GM21786 (cell line): ENCODE results near the gene PADI6.
"Not testable (repeated sequence)": the region's sequence is repeated elsewhere in the genome, so short reads cannot be mapped to it uniquely, and the experiment has no call there.

Experiments
- ATAC-seq: cut with Tn5 transposase; IDR thresholded peaks from one replicate; pipeline ENCODE4 v1.9.1; 2021; ENCODE audit not compliant: unreplicated experiment

Gene PADI6

GRCh38 chr1:17404034-17404684 is 32.2 kb downstream of the PADI6 start:
- no peak for ATAC-seq

DNA sequence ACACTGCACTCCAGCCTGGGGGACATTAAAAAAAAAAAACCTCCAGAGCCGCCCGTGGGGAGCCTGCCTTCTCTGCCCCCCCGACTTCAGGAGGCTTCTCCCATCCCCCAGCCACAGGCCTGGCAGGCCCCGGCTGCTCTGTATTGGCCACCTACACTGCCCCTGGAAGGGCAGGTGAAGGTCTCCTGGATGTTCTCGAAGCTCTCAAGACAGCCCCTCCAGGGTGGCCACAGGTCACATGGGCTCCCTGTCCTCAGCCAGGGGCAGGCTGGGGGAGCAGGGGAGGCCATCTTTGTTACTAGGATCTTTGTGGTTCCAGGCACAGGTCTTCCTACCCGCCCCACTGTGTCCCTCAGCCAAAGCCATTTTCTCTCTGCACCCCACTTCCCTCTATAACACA is 32.8 kb downstream of the PADI6 start:
- ATAC-seq = no peak

GRCh38 chr1:17405898-17406759 is 34.1 kb downstream of the PADI6 start:
- ATAC-seq = no peak

- ATAC-seq = not testable (repeated sequence)
Observed at GRCh38 chr1:17406760-17407475, 34.9 kb downstream of the PADI6 start.

GRCh38 chr1:17407786-17408514 is 36.0 kb downstream of the PADI6 start:
- ATAC-seq = not testable (repeated sequence)

- ATAC-seq = no peak
Observed at GRCh38 chr1:17409391-17409811, 37.4 kb downstream of the PADI6 start.

- ATAC-seq = no peak
Observed at GRCh38 chr1:17412093-17412870, 40.3 kb downstream of the PADI6 start.

- ATAC-seq = no peak
Observed at GRCh38 chr1:17414022-17414421, 42.0 kb downstream of the PADI6 start.

- no peak for ATAC-seq
Observed at GRCh38 chr1:17416389-17416788, 44.4 kb downstream of the PADI6 start.

DNA sequence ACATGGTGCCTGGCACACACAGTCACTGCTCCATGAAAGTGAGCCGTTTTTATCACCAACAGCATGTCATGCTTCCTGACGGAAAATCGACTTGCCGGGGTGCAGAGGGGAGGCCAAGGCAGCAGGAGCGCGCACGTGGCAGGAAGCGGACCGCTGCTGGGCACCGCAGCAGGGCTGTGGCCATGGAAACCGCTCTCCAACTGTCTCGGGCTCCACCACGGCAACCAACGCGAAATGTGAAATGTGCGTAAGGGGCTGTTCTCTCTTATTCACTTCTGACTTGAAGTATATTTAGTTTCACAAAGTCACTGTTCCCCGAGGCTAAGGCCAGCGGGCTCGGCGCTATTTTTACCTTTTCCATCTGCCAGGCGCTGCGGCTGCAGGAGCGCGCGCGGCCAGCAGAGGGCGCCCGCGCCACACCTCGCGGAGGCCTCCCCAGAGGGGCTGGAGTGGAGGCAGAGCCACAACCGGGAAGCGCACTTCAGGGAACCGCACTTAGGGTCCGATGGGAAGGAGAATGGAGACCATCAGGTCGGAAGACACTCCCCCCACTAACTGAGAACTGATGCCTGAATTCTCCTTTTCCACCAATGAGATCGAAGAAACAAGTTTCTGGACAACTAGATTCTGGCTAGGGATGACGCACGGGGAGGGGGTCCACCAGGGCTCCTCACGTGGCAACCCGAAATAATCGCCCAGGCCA is 47.8 kb downstream of the PADI6 start:
- no peak for ATAC-seq

GRCh38 chr1:17420391-17420918 is 48.5 kb downstream of the PADI6 start:
- no peak for ATAC-seq

DNA sequence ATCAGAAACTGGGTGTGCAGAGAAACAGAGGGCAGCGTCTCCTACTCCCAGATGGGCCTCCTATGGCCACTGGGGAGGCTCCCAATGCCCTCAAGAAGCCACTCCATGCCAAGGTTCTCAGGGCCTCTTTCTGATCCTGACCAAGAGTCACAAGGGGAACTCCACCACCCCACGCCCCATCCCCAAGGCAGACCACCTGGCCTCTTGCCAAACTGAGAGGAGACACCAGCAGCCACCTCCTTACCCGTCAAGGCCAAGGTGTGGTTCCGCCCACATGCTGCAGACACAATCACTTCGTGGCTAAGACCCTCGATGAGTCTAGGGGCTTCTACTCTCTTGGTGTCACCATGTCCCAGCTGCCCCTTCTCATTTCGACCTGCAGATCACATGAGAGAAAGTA is 50.5 kb downstream of the PADI6 start:
- ATAC-seq = no peak

DNA sequence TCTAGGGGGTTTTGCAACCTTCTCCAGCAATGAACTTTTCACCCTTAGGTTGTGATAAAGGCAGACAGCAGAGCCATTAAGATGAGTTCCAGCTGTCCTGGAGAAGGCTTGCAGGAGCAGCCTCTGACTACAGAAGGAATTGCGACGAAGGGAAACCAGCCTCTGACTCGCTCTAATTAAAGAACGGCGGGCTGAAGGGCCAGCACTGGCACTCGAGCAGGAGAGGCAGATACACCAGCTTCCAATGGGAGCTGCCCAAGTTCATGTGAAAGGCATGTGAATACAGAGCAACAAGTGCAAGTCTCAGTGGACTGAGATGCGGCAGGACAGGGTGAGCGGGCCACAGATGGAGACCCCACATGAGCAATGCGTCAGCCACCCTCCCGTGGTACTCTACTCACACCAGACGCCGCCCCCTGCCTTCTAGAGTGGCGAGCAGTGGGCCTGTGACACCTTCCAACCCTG is 51.8 kb downstream of the PADI6 start:
- no peak for ATAC-seq

GRCh38 chr1:17425806-17426600 is 54.0 kb downstream of the PADI6 start:
- no peak for ATAC-seq

GRCh38 chr1:17427696-17428660 is 56.0 kb downstream of the PADI6 start:
- no peak for ATAC-seq

GRCh38 chr1:17429183-17429582 is 57.2 kb downstream of the PADI6 start:
- ATAC-seq = no peak

GRCh38 chr1:17432412-17432811 is 60.4 kb downstream of the PADI6 start:
- ATAC-seq = no peak
